ENCODE measurements around the gene EFCAB8.
A peak's percentile ranks its signal among the peaks of the same experiment; 100 is the strongest.

EFCAB8 gene

DNA sequence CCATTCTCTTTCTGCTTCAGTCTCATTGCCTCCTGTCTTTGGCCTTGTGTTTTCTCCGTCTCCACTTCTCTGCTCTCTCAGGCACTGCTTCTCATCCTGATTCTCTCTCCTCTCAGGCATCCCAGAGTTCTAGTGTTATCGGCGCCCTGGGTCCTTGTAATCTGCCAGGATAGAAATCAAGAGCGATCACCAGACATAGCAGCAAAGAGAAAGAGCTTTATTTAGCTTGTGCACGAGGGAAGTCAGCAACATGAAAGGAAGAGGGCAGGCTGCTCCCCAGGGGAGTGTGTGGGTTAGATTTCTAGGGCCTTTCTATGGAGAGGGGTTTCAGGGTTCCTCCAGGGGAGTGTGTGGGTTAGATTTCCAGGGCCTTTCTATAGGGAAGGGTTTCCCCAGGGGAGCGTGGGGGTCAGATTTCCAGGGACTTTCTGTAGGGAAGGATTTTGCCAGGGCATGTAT is 113.0 kb downstream of the EFCAB8 start:
- TF ChIP-seq TCF12 (IDR thresholded peaks at IDR 0.05; ENCODE audit: low read depth), result no peak

- TF ChIP-seq FOXM1 (IDR thresholded peaks at IDR 0.05; ENCODE audit: borderline replicate concordance, low read depth), result no peak
- TF ChIP-seq USF1 (IDR thresholded peaks at IDR 0.05), result no peak
- no peak for TF ChIP-seq NFIC (IDR thresholded peaks at IDR 0.05)
- no peak for TF ChIP-seq TAF1 (IDR thresholded peaks at IDR 0.05; ENCODE audit: low read depth)
- no peak for TF ChIP-seq TCF12 (IDR thresholded peaks at IDR 0.05; ENCODE audit: low read depth)
- no peak for TF ChIP-seq EP300 (IDR thresholded peaks at IDR 0.05; ENCODE audit: borderline replicate concordance)
Observed at GRCh38 chr20:32972181-32973076, 113.7 kb downstream of the EFCAB8 start.

DNA sequence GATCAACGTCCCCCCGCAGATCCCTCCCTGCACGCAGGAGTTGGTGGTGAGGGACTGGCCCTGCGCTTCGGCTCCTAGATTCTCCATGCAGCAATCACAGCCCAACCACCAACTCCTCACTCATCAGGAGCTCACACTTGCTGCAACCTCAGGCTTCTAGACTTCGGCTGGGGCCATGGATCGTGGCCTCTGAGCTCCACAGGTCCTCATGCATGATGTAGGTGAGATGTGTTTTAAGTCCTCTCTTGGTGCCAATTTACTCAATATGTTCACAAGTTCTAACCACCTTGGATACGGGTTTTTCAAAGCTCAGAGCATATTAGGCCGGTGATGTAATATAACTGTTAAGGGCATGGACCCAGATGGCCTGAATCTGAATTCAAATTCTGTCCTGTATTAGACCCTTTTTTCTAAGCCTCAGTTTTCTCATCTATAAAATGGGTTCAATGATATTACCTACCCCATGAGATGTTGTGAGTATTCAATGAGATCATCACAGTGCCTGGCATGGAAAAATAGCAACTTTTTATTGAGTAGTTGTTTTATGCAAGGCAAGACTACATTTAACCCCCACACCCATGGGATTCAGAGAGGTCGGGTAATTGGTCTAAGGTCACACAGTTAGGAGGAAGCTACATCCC is 114.5 kb downstream of the EFCAB8 start:
- TF ChIP-seq ZBTB7A (IDR thresholded peaks at IDR 0.05; ENCODE audit: low read depth), result no peak
- TF ChIP-seq TCF12 (IDR thresholded peaks at IDR 0.05; ENCODE audit: low read depth), result no peak
- TF ChIP-seq REST (IDR thresholded peaks at IDR 0.05; ENCODE audit: low read depth), result no peak
- no peak for TF ChIP-seq FOXM1 (IDR thresholded peaks at IDR 0.05; ENCODE audit: borderline replicate concordance, low read depth)
- no peak for TF ChIP-seq RAD21 (IDR thresholded peaks at IDR 0.05; ENCODE audit: low read depth)
- TF ChIP-seq NFIC (IDR thresholded peaks at IDR 0.05), result no peak
- TF ChIP-seq TAF1 (IDR thresholded peaks at IDR 0.05; ENCODE audit: low read depth), result no peak
- TF ChIP-seq CREB1 (IDR thresholded peaks at IDR 0.05; ENCODE audit: low read depth), result no peak
- TF ChIP-seq TEAD4 (IDR thresholded peaks at IDR 0.05), result no peak
- TF ChIP-seq USF1 (IDR thresholded peaks at IDR 0.05), result no peak
- TF ChIP-seq EGR1 (IDR thresholded peaks at IDR 0.05), result no peak
- no peak for TF ChIP-seq CEBPB (IDR thresholded peaks at IDR 0.05)
- TF ChIP-seq MAX (IDR thresholded peaks at IDR 0.05), result no peak

- TF ChIP-seq USF1 (IDR thresholded peaks at IDR 0.05) (peak; percentile 40; the same call in 1 of the 2 replicates), RAD21 (IDR thresholded peaks at IDR 0.05; ENCODE audit: low read depth) (no peak)
Observed at GRCh38 chr20:32975698-32976674, 117.3 kb downstream of the EFCAB8 start.

DNA sequence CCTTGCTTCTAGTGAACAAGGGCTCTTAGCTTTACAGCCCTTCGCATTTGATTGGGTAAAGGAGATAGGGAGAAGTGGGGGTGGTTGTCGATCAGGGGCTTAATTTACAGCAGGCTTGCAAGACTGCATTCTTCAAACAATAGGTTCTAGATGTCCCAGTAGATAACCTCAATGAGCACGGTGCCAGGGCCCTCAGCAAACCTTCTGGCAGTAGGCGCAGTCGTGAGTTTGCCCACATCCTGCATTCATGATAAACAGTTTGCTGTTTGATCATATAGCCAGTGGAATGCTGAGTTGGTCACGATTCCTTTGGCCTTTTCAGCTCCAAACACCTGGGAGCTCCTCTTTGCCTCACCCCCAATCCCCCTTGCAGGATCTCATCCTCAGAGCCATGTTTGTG is 118.0 kb downstream of the EFCAB8 start:
- TF ChIP-seq TEAD4 (IDR thresholded peaks at IDR 0.05) (no peak), EP300 (IDR thresholded peaks at IDR 0.05; ENCODE audit: borderline replicate concordance) (no peak), FOXM1 (IDR thresholded peaks at IDR 0.05; ENCODE audit: borderline replicate concordance, low read depth) (no peak), MAX (IDR thresholded peaks at IDR 0.05) (no peak), RAD21 (IDR thresholded peaks at IDR 0.05; ENCODE audit: low read depth) (no peak), NFIC (IDR thresholded peaks at IDR 0.05) (no peak), CREB1 (IDR thresholded peaks at IDR 0.05; ENCODE audit: low read depth) (no peak), USF1 (IDR thresholded peaks at IDR 0.05) (no peak), CEBPB (IDR thresholded peaks at IDR 0.05) (no peak), REST (IDR thresholded peaks at IDR 0.05; ENCODE audit: low read depth) (no peak), YY1 (IDR thresholded peaks at IDR 0.05; ENCODE audit: low read depth) (no peak), TCF12 (IDR thresholded peaks at IDR 0.05; ENCODE audit: low read depth) (no peak), ZBTB7A (IDR thresholded peaks at IDR 0.05; ENCODE audit: low read depth) (no peak), EGR1 (IDR thresholded peaks at IDR 0.05) (no peak), TAF1 (IDR thresholded peaks at IDR 0.05; ENCODE audit: low read depth) (no peak)

Data from Ishikawa (cell line).